NCI-H2196 (cell line): Measurements from ENCODE around the gene FNDC8.
A peak's percentile ranks its signal among the peaks of the same experiment; 100 is the strongest.
"Not testable (repeated sequence)": the region's sequence is repeated elsewhere in the genome, so short reads cannot be mapped to it uniquely, and the experiment has no call there.

Experiments
- DNase-seq: peaks from one replicate; lab custom pipeline; 2025; ENCODE audit not compliant: unreplicated experiment; lab: John Stamatoyannopoulos, UW

Gene FNDC8

DNA sequence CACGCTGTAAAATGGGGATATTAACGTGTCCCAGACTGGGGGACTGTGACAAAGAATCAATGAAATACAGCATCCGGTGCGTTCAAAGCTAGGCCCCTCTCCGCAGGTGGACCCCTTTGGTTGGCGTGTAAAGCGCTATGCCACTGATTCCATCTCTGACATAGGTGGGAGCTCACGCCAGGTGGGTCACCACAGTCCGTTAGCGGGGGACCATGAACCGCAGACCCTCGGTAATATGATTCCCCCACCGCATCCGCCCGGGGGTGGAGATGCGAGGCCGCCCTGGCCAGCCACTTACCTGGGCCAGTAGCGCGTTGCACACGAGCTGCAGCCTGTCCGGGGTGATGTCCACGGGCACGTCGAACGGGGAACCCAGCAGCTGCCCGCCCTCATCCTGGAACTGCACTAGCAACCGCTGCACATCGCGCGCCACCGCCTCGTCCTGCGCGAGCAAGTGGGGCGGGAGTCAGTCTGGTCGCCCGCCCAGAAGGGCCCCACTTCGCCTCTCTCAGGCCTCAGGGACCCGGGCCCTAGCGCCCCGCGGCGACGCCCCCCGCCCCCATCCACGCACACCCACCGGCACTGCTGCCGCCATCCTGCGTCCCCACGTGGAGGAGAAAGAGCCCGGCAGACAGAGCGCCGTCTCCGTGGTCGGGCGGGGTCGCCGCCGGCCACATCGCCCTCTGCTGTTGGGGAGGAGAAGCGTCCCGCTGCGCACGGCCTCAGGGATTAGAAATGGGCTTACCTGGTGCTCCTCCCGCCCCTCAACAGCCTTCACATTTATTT, 20.5 kb downstream of the FNDC8 start, which contains the start of gene NLE1:
Gene NLE1 (minus strand): TSS at position 623 of the 786 bp plus-strand sequence. CDS start 28 bp downstream, at position 595.
- DNase-seq: peak; percentile 57

DNA sequence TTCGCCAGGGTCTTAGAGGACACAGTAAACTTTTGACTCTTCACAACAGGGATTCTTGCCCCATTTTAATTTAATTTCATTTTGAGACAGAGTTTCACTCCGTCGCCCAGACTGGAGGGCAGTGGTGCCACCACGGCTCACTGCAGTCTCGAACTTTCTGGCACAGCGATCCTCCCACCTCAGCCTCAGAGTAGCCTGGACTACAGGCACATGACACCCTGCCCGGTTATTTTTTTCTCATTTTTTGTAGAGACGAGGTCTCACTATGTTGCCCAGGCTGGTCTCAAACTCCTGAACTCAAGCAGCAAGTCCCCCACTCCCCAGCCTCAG, 21.0 kb downstream of the FNDC8 start:
- DNase-seq: no peak

DNA sequence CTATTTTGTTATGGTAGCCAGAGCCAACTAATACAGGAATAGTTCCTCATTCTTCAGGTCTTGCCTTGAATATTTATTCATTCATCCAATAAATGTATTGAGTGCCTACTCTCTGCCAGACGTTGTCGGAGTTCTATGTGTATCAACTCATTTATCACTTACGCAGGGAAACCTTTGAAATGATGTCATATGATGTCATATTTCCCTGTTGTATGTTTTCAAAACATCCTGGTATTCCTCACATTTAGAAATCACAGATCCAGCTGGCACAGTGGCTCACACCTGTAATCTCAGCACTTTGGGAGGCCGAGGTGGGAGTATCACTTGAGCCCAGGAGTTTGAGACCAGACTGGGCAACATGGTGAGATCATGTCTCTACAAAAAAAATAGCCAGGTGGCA, 23.4 kb downstream of the FNDC8 start:
- DNase-seq: no peak

DNA sequence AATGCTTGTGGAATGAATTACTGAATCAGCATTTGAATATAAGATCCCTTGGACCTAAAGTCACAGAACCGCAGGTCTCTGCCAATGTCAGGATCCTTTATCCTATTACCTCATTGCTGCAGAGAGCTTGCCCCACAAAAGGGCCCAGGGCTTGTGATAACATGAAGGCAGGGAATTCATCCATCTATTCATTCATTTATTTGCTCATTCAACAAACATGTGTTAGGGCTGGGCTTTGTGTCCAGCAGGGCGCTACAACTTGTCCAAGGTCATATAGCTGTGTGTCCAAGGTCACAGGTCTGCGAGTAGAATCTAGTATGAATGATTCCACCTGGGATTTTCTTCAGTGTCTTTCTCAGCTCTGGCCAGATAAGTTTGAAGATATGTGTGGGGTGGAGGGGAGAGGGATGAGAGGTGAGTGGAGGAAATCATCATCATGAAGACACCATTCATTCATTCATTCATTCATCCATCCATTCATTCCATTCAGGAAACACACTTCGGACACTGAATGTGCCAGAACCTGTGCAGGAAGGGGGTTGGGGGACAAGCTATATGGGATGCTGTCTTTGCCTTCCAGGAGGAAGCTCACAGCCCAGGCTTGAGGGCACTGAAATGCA, 24.9 kb downstream of the FNDC8 start:
- no peak for DNase-seq

DNA sequence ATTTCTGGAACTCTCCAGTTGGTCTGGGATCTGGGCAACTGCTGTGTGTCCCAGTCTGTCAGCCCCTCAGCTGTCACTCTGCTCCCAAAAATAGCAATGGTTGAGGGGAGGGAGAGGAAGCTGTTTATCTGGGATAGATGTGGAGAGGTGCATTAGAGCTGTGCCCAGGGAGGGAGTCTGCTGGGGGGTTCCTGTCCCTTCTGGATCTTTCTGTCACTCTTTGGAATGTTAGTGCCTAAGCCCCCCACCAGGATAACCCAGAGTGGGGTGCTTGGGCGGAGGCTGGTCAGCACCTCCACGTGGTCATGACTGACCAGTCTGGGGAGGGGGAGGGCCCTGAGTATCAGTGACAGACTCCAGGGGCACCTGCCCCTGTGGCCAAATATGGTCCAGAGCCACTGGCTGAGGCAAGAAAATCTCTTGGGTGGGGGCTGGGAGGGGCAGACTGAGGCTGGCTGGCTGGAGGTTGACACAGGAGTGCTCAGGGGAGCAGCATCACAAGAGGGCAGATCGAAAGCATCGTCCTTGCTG, 26.0 kb downstream of the FNDC8 start, which contains the start of gene UNC45B:
Gene UNC45B (plus strand): TSS at position 443 of the 531 bp plus-strand sequence. CDS start 447 bp downstream, outside the sequence.
- DNase-seq: no peak

DNA sequence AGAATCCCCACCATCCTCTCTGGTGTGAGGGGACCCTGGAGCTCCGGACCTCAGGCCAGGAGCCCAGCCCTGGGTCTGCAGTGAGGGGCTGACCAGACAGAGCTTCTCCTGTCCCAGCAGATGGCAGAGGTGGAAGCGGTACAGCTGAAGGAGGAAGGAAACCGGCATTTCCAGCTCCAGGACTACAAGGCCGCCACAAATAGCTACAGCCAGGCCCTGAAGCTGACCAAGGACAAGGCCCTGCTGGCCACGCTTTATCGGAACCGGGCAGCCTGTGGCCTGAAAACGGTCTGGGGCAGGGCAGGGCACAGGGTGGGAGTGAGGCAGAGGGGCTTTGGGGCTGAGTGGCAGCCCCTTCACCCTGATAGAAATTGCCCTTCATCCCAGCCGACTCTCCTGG, 26.7 kb downstream of the FNDC8 start:
- DNase-seq: no peak

DNA sequence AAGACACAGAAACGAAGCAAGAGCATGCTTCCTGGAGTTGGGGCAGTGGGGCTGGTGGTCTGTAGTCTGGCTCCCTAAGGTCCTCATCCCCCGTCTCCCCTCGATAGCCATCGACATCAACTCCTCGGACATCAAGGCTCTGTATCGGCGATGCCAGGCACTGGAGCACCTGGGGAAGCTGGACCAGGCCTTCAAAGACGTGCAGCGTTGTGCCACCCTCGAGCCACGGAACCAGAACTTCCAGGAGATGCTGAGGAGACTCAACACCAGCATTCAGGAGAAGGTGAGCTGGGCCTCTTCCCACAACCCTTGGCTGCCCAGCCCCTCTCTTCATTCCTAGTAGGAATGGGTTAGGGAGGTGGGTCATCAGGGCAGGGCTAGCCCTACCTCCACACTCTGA, 28.5 kb downstream of the FNDC8 start:
- DNase-seq: no peak

DNA sequence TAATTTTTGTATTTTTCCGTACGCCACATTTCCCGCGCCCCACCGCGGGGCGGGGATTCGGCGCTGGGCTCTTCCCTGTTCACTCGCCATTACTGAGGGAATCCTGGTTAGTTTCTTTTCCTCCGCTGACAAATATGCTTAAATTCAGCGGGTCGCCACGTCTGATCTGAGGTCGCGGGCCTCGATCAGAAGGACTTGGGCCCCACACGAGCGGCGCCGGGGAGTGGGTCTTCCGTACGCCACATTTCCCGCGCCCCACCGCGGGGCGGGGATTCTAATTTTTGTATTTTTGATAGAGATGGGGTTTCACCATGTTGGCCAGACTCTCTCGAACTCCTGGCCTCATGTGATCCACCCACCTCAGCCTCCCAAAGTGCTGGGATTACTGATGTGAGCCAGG, 29.7 kb downstream of the FNDC8 start:
- not testable (repeated sequence) for DNase-seq

DNA sequence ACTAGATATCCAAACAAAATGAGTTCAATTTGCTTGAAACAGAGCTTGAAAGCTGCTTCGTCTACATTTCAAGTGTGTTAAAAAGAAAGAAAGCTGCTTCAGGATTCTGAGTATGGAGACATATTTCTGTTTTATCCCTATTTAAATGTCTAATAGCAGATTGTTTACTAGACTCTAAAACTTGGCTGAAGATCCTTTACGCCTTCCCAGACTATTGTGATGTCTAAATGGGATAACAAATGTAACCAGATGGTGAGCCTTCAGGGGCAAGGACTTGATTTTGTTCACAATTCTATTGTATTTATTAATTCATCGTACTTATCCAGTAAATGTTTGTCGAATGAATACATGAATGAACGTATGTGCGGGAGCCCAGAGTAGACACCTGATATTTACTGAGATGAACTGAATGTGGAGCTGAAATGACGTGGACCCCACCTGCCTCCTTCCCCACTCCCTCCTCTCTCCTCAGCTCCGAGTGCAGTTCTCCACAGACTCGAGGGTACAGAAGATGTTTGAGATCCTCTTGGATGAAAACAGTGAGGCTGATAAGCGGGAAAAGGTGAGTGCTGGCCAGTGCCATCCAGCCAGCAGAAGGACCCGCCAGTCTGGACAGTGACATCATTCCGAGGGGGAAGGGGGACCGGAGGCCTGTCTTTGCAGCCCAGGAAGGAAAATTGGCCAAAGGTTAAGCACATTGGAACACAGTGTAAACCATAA, 31.2 kb downstream of the FNDC8 start:
- no peak for DNase-seq

DNA sequence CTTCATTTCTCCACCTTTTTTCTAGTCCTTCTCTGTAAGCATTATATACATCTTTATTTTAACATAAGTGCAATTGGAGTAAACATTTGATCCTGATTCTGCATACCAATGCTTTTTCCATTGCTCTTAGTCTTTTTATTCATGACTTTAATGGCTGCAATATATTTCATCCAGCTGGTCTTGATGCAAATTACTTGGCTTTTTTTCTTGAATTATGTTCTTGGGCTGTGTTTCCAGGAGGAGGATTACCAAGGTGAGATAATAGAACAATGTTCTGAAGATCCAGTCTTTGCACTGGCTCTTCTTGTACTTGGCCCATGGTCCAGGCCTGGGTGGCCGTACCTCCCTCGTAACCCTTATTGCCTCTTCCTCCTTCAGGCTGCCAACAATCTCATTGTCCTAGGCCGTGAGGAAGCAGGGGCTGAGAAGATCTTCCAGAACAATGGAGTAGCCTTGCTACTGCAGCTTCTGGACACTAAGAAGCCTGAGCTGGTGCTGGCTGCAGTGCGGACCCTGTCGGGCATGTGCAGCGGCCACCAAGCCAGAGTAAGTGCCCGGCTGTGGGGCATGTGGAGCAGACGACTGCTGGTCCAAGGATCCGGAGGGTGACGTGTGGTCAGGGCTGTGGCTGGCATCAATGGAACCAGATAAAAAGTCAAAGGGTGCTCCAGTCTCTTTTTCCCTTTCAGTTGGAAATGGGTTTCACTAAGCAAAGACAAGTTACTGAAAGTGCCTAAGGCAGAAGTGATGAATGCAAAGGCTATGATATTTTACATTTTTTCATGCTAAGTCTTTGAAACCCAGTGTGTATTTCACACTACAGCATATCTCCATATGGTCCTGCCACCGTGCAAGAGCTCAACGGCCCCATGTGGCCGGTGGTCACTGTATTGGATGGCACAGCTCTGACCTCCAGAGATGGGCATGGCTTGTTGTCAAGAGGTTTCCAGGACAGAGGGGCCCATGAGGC, 33.1 kb downstream of the FNDC8 start:
- no peak for DNase-seq

DNA sequence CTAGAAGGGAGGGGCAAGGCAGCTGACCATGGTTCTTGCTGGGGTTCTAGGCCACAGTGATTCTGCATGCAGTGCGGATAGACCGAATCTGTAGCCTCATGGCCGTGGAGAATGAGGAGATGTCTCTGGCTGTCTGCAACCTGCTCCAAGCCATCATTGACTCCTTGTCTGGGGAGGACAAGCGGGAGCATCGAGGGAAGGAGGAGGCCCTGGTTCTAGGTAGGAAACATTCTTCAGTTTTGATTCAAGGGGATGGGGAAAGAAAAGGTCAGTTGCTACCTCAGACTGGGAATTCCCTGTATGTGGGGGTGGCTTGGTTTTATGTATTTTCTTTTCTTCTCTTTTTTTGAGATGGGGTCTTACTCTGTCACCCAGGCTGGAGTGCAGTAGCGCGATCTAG, 33.8 kb downstream of the FNDC8 start:
- DNase-seq: no peak

DNA sequence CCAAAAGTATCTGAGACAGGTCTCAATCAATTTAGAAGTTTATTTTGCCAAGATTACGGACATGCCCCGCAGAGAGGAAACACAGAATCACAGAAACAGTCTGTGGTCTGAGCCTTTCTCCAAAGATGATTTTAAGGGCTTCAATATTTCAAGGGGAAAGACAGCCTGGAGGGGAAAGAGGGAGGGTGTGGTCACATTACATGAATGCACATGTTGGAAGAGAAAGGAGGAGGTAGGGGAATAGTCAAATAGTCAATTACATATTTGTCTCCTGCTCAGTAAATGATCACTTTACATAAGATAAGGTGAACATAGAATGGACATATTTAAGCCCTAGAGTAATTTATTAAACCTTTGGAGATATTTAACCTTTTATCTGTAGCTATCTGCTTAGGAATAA, 38.5 kb downstream of the FNDC8 start:
- DNase-seq: no peak

DNA sequence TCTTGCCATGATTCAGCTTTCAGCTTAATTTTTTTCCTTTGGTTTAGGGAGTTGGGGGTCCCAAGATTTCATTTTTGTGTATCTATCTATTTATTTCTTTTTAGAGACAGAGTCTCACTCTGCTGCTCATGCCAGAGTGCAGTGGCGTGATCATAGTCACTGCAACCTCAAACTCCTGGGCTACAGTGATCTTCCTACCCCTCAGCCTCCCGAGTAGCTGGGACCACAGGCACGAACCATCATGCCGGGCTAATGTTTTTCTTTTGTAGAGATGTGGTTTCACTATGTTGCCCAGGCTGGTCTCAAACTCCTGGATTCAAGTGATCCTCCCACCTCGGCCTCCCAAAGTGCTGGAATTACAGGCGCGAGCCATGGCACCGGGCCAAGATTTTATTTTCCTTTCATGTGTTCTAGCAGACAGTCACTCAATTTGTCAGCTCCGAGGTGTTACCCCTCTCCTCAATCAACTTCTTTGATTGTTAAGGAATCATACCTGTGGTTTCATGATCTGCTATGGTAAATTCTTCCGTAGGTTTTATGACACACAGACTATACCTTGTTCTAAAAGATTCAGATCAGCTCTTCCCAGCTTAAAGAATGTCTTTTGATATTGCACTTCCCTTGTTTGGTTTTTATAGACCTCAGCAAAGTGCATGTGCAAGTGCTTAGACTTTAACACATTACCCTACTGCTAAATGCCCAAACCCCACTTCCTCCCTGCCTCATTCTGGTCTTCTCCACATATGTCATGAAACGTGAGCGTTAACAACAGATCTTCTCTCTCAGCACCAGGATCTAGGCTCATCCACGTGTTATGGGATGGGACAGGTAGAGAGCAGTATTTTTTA, 39.2 kb downstream of the FNDC8 start:
- DNase-seq: no peak

DNA sequence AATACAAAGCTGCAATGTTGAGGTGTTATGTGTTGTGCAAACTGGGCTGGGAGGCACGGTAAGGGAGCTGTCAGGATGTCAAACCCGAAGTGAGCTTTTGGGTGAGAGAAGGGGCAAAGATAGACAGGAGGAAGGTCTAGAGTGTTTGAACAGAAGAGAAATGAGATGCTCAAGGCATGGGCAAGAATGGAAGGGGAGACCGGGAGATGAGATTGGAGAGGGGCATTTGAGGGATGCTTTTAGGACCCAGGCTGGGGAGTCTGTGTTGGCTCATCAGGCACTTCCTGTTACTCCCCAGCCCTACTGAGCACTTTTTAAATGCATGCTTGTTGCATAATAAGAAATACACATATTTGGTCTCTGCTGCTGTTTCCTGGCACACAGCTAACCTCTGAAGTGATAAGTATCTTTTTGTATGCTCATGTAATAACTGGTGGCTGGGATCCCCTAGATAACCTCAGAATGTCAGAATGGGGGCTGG, 39.9 kb downstream of the FNDC8 start:
- DNase-seq: no peak

DNA sequence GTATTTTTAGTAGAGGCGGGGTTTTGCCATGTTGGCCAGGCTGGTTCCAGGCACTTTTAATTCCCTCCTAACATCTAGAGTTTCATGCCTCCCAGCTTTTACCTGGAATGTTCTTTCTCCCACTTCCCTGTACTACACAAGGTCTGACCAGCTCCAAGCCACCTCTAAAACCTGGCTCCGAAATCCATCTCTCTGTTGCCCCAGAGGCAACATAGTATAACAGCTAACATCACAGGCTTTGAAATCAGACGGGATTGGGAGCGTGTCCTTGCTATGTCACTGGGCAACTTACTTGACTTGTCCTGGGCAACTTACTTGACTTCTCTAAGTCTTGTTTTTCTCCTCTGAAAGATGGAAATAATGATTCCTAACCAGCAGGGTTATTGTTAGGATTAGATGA, 41.3 kb downstream of the FNDC8 start:
- no peak for DNase-seq

DNA sequence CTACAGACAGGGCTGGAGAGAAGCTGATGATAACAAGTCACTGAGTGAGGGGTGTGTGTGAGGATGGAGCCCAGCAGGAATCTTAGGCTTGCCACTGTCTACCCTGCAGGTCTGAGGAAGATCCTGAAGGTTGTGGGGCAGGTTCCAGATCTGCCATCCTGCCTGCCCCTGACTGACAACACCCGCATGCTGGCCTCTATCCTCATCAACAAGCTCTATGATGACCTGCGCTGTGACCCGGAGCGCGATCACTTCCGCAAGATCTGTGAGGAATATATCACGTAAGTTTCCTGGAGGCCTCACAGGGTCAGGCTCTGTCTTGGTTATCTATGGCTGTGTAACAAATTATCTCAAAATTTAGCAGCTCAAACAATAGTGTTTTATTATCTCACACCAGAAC, 42.5 kb downstream of the FNDC8 start:
- no peak for DNase-seq

DNA sequence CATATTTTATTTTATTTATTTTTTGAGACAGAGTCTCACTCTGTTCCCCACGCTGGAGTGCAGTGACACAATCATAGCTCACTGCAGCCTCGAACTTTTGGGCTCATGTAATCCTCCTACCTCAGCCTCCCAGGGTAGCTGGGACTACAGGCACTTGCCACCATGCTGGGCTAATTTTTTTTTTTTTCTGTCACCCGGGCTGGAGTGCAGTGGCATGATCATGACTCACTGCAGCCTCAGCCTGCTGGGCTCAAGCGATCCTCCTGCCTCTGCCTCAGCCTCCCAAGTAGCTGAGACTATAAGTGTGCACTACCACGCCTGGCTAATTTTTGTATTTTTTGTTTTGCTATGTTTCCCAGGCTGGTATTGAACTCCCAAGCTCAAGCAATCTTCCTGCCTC, 43.3 kb downstream of the FNDC8 start:
- no peak for DNase-seq

DNA sequence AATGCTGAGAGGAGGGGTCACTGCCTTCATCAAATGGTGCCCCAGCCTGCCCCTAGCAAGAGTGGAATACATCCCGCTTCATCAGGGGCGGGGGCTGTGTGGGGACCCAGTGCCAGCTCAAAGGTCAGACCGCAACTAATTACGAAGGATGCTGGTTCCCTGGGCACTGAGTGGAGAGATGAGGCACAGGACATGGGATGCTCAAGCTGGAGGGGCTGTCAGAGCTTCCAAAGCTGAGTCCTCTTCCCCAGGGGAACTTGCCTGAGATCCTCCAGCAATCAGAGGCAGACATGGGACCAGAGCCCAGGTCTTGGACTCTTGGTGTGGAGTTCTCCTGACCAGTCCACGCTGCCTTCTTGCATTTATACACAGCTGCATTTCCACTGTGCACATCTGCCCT, 45.1 kb downstream of the FNDC8 start:
- no peak for DNase-seq

DNA sequence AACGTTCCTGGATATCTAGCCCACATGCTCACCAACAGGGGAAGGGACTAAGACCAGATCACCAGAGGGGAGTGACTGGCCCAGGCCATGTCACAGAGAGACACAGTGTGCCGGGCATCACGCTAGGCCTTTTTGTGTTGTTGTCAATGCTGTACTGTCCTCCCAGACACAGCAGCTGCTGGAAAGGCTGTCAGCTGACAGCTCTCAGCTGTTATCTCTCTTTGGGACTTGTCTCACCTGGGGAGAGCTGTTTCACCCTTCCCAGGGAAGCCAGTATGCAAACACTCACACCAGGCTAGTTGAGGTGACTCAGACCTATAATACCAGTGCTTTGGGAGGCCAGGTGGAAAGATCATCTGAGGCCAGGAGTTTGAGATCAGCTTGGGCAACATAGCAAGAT, 45.6 kb downstream of the FNDC8 start:
- no peak for DNase-seq

DNA sequence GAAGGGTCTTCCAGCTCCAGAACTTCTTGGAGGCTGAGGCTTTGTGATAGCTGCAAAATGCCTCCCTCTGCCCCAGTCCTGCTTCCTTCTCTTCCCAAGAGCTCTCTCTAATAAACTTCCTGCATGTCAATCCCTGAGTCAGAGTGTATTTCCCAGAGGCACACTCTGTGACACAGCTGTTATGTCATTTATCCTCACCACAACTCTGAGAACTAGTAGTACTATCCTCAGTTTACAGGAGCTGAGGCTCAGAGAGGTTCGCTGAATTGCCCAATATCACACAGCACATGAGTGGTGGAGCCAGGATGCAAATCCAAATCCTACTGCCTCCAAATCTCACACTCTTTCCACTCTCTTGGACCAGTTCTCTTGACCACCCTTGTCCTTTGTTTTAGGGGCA, 46.3 kb downstream of the FNDC8 start:
- DNase-seq: no peak
